C4-2B (cell line): ENCODE measurements around the gene PAK3.

Experiments
- ZFX ChIP-seq: fragments of 450-650 bp; IDR thresholded peaks from 2 replicates; pipeline ENCODE4 v1.6.1; 2017
- TF ChIP-seq, protein P1 (sequence below): fragments of 450-650 bp; conservative IDR thresholded peaks from 2 replicates; pipeline ENCODE4 v1.5.1; 2017; ENCODE audit warnings: mild to moderate bottlenecking

DNA sequence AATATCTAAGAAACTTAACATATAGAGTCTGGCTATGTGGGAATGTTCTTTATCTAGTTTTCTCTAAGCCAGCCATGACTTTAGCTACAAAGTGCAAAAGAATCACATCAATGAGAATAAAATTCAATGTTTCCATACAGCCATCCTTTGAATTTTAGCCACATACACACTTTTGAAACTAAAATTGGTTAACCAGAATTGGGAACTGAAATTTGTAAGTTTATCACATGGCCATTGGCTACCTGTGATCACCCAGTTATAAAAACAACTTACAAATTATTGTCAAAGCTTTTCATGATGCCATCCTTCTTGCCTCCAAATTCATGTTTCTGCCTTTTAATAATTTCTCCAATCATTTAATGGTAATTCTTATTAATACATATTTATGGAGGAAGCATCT is 49.9 kb downstream of the PAK3 start:
- TF ChIP-seq, protein P1, sequence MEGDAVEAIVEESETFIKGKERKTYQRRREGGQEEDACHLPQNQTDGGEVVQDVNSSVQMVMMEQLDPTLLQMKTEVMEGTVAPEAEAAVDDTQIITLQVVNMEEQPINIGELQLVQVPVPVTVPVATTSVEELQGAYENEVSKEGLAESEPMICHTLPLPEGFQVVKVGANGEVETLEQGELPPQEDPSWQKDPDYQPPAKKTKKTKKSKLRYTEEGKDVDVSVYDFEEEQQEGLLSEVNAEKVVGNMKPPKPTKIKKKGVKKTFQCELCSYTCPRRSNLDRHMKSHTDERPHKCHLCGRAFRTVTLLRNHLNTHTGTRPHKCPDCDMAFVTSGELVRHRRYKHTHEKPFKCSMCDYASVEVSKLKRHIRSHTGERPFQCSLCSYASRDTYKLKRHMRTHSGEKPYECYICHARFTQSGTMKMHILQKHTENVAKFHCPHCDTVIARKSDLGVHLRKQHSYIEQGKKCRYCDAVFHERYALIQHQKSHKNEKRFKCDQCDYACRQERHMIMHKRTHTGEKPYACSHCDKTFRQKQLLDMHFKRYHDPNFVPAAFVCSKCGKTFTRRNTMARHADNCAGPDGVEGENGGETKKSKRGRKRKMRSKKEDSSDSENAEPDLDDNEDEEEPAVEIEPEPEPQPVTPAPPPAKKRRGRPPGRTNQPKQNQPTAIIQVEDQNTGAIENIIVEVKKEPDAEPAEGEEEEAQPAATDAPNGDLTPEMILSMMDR = no peak
- no peak for TF ChIP-seq ZFX
